ENCODE results near the gene PSMD1.
"Not testable (repeated sequence)": the region's sequence is repeated elsewhere in the genome, so short reads cannot be mapped to it uniquely, and the experiment has no call there.

PSMD1 gene

DNA sequence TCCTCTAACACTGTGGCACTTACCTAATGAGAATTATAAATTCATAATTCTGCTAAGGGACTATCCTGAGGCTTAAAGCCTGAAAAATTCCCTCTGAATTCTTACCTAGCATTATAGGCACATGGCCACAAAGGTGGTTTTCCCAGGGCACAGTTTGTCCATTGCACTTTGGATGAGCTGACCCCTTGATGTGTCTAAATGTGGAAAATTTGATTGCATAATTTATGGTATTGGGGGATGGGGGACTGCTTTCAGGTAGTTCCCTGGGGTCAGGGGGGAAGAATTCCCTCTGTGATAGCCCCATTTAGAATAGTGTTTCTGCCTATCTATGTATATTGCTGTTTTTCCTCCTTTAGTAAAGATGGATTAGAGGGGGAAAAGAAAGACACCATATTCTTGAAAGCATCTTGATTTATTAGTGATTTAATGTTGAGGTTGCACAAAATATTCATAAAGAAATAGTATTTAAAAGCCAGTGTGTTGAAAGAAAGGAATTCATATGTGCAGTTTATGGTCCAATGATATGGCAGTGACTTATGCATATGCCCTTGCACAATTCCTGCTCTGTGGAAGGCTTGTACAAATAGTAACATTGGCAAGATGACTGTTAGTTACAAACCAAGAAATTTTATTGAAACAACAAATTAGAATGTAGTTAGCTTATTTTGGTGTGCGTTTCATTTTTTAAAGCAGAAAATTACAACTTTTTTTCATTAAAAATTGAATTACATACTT is 76.9 kb downstream of the PSMD1 start:
- no peak overlapping the region for H3K4me3 ChIP-seq (ENCODE audit: low read length)
- DNase-seq (ENCODE audit: low read depth, low spot score): no peak

DNA sequence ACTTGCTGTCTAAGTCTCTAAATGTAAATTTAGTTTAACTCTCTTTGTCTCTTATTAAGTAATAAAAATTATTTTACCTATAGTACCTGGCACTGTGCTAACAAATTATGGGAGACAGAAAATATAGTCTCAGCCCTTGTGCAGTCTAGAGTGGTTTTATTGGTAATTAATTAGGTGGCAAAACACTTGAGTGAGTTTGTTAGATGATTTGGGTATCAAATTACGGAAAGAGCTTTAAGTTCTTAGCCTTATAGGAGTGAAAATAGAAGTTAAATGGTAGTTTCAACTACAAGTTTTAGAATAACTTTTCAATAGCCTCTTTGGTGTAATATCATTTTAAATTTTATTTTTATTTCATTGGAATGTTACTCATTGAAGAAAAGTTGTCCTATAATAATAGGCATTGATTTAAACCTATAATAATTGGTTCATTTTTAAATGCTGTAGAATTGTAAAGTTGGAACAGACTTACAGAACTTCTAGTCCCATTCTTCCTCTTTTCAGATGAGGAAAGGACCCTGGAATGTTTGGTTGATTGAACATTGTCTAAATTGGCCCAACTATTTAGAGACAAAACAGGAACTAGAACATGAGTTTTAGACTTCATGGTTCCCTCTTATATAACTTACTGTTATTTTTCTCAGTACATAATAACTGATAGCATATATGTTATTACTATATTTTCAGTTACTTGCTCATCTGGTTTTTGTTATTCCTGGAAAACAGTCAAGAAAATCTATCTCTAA is 78.4 kb downstream of the PSMD1 start:
- no peak for DNase-seq (ENCODE audit: low read depth, low spot score)
- H3K4me3 ChIP-seq (ENCODE audit: low read length): no peak overlapping the region

DNA sequence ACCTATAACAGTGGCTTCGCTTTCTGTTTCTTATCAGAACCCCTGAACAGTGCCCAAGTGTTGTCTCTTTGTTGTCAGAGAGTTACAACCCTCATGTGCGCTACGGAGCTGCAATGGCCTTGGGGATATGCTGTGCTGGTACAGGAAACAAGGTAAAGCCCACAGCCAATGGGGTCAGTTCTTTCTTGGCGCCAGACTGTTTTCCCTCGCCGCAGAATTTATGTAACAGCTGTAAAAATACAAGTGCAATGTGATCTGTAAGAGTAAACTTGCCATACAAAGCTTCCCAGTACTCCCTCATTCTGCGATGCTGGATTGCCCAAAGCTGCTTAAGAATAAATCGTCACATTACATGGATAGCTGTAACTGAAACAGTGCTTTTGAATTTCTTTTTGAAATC is 82.0 kb downstream of the PSMD1 start:
- no peak overlapping the region for H3K4me3 ChIP-seq (ENCODE audit: low read length)
- no peak for DNase-seq (ENCODE audit: low read depth, low spot score)

DNA sequence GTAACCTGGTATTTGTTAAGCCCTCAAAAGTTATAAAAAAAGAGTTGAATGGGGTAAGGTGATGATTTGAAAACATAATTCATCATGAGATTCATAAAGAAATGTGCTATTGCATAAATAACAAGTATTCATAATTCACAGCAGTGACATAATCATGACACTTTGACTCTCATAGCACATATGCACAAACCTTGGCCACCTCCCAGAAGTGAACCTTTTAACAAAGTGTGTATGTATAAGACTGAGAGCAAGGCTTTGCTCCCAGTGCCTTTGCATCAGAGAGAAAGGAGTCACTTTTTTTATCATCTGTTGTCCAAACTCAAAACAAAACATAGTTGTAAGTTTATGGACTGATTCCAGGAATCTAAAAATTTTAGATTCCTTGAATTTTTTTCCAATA is 83.1 kb downstream of the PSMD1 start:
- no peak overlapping the region for H3K4me3 ChIP-seq (ENCODE audit: low read length)
- DNase-seq (ENCODE audit: low read depth, low spot score): no peak

DNA sequence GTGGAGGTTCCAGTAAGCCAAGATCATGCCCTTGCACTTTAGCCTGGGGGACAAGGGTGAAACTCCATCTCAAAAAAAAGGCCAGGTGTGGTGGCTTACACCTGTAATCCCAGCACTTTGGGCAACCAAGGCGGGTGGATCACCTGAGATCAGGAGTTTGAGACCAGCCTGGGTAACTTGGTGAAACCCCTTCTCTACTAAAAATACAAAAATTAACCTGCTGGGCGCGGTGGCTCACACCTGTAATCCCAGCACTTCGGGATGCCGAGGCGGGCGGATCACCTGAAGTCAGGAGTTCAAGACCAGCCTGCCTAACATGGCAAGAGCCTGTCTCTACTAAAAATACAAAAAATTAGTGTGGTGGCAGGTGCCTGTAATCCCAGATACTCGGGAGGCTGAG is 84.1 kb downstream of the PSMD1 start:
- not testable (repeated sequence) for DNase-seq (ENCODE audit: low read depth, low spot score); H3K4me3 ChIP-seq (ENCODE audit: low read length)

DNA sequence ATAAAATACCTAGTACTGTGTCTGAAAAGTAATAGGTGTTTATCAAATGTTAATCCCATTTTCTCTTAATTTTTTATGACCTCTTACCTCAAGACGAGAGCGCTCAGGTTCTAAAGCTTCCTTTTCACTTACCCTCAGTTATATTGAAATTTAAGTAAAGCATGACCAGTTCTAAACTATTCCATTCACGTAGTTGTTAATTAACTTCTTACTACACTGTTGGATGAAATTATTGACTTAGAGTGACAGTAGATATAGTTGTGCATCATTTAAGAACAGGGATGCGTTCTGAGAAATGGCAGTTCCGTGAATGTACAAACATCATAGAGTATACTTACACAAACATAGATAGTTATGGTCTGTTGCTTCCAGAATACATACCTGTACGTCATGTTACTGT is 88.2 kb downstream of the PSMD1 start:
- DNase-seq (ENCODE audit: low read depth, low spot score): no peak
- no peak overlapping the region for H3K4me3 ChIP-seq (ENCODE audit: low read length)

DNA sequence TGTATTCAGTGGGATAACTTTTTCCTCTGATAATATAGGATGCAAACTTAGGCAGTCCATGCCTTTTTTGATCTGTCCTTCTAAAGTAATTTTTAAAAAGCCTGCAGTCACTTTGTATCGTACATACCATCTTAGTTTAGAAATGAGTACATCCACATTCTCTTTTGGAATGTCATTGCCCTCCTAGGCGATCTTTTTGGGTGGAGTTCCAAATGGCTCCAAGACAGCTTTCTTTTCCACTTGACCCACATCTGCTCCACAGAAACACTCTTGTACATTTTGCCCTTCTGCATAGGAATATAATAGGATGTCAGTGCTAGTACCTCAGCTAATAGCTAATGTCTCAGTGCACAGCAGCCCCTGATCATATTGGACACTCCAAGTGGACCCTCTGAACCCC is 90.0 kb downstream of the PSMD1 start:
- no peak overlapping the region for H3K4me3 ChIP-seq (ENCODE audit: low read length)
- DNase-seq (ENCODE audit: low read depth, low spot score): no peak

DNA sequence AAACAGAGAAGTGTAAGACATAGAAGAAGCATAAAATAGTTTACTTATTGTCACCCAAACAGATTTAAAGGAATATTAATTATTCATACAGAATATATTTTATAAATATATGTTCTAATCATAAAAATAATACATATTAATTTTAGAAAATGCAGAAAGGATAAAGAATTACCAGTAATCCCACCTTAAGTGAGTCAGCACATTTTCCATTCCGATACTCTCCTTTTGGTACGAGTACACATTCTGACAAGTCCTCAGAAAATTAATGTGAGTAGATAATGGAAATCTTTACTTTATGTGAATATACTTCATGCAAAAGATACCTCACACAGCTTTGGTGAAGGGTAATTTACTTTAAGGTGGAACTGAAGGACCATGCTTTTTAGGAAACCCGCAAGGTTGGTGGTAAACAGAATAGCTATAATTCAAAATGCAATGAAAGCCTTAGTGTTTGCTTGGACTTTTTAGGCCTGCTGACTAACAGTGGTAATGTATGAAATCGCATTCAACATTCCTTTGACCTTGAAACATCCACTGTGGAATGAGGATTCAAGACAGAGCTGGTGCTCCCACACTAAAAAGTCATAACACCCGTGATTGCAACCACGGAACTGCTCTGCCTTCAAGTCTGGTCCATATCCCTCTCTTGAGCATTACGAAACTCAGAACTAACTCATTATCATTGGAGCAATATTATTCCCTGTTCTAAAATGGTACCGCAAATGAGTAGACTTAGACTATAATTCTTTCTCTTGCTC is 96.3 kb downstream of the PSMD1 start:
- H3K4me3 ChIP-seq (ENCODE audit: low read length): no peak overlapping the region
- DNase-seq (ENCODE audit: low read depth, low spot score): no peak

DNA sequence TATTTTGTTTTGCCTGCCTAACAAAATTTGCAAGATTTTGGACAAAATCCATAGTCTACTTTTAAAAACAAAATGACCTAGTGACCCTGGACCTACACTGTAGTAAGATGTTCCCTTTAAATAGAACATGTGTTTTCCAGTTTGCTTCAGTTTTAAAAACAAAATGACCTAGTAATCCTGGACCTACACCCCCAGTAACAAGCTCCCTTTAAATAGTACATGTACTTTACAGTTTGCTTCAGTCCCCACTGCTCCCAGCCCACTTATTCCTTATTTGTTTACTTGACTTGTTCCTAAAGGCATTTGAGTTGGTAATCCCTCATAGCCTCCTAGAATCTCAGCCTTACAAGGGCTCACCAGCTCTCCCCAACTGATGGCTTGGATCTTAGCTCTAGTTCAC is 102.6 kb downstream of the PSMD1 start:
- DNase-seq (ENCODE audit: low read depth, low spot score): no peak

DNA sequence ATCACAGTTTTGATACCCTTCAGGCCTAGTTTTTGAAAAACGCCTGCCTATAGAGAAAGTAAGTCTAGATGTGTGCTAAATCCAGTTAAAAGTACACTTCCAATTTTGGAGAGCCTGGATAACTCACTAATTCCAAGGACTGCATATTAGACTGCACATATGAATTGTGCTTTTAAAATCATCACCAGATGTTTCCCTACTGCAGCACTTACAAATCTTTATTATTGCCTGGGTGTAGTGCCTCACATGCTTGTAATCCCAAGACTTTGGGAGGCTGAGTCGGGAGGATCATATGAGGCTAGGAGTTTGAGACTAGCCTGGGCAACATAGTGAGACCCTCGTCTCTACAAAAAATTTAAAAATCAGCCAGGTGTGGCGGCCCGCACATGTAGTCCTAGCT is 104.0 kb downstream of the PSMD1 start:
- no peak for DNase-seq (ENCODE audit: low read depth, low spot score)
- no peak overlapping the region for H3K4me3 ChIP-seq (ENCODE audit: low read length)

More for the DNA sequence above, 102.6 kb downstream of the PSMD1 start:
- no peak overlapping the region for H3K4me3 ChIP-seq (ENCODE audit: low read length)

DNA sequence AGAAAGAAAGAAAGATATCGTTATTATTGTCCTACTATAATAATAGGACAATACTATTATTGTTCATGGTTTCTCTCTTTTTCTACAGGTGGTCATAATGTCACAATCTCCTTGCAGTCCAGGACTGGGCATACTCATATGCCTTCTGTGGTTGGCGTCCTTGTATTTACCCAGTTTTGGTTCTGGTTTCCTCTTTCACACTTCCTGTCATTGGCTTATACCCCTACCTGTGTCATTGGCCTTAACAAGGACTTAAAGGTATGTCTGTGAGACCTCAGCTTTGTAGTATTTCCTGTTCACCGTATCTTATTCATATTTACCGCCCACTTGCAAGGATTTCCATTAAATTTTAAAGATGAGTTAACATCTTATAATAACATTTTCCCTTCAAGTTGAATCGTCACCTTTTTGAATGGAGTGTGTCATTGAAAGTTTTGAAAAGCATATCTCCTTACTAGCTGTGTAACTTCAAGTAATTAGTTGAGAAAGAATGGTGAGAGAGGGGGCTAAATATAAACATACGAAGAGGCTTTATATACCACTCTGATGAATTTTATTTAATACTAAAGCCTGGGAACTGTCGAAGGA is 104.7 kb downstream of the PSMD1 start:
- DNase-seq (ENCODE audit: low read depth, low spot score): no peak
- no peak overlapping the region for H3K4me3 ChIP-seq (ENCODE audit: low read length)

DNA sequence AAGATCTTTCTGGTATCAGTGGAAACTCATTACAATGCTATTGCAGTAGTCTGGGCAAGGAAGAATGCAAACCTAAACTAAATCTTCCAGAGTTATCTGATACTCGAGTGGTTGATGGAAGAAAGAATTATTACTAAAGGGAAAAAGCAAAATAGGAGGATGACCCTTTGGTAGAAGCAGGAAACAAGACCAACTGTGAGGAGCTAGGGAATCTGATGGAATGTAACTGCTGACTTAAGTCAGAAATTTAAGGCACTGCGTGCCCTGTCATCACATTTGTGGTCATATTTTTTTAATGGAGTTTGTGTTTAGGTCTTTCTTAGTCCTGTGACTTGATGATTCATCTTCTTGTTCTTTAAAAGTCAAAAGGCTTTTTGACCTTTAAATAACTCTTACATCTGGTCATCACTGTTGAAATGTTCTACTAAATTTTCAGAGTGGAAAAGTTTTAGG is 105.2 kb downstream of the PSMD1 start:
- no peak for DNase-seq (ENCODE audit: low read depth, low spot score)
- no peak overlapping the region for H3K4me3 ChIP-seq (ENCODE audit: low read length)

DNA sequence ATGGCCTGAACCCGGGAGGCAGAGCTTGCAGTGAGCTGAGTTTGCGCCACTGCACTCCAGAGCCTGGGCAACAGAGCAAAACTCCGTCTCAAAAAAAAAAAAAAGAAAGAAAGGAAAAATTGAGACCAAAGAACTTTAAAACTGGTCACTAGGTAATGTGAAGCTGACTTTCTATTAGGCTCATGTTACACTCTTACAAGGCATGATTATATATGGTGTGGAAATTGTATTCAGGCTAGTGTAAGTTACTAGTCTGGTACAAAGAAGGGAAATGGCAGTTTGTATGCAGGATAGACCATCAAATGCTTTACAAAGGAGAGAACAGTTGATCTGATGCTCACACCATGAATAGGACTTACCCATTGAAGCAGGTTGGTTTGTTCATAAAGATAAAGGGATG is 106.3 kb downstream of the PSMD1 start:
- no peak for DNase-seq (ENCODE audit: low read depth, low spot score)
- no peak overlapping the region for H3K4me3 ChIP-seq (ENCODE audit: low read length)

DNA sequence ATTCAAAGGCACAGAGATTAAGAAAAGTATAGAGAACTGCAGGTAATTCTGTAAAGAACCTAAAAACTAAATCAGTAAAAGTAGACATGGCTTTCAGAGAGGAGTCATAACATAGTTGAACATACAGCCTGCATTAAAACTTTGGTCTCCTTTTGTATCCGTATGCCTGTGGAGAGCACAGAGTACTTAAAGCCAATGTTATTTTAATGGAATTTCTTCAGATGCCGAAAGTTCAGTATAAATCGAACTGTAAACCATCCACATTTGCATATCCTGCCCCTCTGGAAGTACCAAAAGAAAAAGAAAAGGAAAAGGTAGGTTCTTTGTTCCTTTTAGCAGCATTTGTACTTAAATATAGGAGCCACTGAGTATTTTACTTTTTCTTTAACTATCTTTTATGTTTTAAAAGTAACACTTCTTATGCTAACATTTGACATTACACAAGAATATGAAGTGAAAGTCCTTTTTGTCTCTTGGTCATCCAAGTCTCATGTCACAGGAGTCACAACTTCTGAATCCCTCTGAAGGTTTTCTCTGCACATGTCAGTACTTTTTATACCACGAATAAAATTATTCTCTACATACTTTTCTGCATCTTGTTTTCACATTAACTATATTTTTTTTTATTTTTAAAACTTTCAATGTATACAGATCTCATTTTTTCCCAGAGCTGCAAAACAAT is 106.9 kb downstream of the PSMD1 start:
- no peak for DNase-seq (ENCODE audit: low read depth, low spot score)

DNA sequence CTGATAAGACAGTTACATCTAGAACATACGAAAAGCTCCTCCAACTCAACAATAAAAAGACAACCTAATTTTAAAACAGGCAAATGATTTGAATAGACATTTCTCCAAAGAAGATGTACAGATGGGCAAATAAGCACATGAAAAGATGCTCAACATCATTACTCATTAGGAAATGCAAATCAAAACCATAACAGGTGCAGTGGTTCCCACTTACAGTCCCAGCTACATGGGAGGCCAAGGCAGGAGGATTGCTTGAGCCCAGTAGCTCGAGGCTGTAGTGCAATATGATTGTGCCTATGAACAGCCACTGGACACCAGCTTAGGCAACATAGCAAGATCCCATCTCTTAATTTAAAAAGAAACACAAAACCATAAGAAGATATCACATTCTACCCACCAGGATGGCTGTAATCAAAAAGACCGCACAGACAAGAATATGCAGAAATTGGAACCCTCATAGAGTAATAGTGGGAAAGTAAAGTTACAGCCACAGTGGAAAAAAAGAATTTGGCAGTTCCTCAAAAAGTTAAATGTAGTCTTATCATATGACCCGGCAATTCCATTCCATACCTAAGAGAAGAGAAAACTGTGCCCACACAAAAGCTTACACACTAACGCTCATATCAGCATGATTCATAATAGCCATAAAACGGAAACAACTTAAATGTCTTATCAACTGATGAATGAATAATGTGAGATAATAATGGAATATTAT is 111.2 kb downstream of the PSMD1 start:
- DNase-seq (ENCODE audit: low read depth, low spot score): no peak
- H3K4me3 ChIP-seq (ENCODE audit: low read length): no peak overlapping the region

More for the DNA sequence above, 106.9 kb downstream of the PSMD1 start:
- H3K4me3 ChIP-seq (ENCODE audit: low read length): no peak overlapping the region

DNA sequence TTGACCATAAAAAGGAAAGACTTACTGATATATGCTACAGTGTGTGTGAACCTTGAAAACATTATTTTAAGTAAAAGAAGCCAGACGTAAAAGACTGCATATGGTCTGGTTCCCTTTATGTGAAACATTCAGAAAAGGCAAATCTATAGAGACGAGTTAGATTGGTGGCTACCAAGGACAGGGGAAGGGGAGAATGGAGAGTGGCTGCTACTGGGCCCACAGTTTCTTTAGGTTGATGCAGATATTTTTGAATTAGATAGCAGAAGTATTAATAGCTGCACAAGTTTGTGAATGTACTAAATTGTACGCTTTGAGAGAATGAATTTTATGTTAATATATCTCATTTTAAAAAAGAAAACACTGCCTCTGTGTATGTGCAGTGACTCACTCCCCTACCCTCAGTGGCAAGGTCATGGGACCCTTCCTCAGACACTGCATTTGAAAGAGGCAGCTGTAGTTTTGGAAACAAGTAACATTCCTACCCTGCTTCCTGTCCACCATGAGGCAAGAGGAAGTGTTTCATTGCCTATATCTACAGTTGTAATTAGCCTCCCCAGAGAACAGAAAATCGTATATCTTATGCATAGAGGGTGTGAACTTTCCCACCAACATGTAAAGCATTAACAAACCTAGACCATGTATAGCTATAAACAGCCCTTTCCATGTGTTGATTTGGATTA is 111.9 kb downstream of the PSMD1 start:
- no peak overlapping the region for H3K4me3 ChIP-seq (ENCODE audit: low read length)
- DNase-seq (ENCODE audit: low read depth, low spot score): no peak

DNA sequence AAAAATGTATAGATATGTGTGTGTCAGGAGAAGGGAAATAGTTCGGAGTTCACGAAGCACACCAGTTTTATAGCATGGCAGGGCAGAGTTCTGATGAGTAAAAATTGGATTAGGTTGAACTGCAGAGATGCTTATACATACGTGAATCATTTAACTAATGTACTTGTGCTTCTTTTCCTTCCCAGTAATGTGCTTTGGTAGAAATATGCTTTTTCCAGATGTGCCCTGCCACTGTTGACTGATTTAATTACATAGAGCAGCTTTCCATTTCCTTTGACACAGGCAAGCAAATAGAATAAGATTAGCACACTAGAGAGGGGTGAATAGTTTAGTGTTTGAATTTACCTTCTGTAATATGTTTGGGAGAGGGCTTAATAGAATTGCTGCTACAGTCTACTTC is 112.8 kb downstream of the PSMD1 start:
- no peak overlapping the region for H3K4me3 ChIP-seq (ENCODE audit: low read length)
- DNase-seq (ENCODE audit: low read depth, low spot score): no peak

DNA sequence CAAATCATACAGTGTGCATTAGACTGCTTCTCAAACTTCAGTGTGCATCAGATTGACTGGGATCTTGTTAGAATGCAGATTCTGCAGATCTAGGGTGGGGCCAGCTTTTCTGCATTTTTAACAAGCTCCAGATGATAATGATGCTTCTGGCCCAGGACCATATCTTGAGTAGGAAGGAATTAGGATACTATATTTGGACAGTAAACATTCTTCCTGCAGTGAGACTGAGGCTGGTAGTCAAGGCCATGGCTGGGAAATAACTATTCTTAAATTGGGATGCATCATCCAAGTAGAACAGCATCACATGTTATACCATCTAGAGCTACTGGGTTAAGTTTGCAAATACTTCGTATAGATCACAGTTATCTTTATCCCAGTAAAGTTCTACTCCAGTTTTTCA is 113.4 kb downstream of the PSMD1 start:
- DNase-seq (ENCODE audit: low read depth, low spot score): no peak
- no peak overlapping the region for H3K4me3 ChIP-seq (ENCODE audit: low read length)
